H4 (cell line): ENCODE measurements around the gene MS4A6A. TPM values are rescaled to one million over a fixed set of nuclear protein-coding genes. Genes with fewer than 3 reads are reported as not detected.

Source experiments
- DNase-seq: peaks from one replicate; pipeline ENCODE4 v3.0.0-alpha.2; 2015; ENCODE audit warnings: low spot score
- total RNA-seq: library from RNA; depleted of rRNA; stranded (reverse); fragments of >200 nt; shearing (Covaris generic); gene quantifications from 2 replicates; pipeline ENCODE4 v1.2.3, GENCODE V29; 2014; rRNA removed

The MS4A6A gene
- total RNA-seq, 1 experiment from 2014 or later: not detected

- no peak for DNase-seq
These were observed 54.5 kb downstream of the MS4A6A start for GRCh38 chr11:60128376-60128775.

DNA sequence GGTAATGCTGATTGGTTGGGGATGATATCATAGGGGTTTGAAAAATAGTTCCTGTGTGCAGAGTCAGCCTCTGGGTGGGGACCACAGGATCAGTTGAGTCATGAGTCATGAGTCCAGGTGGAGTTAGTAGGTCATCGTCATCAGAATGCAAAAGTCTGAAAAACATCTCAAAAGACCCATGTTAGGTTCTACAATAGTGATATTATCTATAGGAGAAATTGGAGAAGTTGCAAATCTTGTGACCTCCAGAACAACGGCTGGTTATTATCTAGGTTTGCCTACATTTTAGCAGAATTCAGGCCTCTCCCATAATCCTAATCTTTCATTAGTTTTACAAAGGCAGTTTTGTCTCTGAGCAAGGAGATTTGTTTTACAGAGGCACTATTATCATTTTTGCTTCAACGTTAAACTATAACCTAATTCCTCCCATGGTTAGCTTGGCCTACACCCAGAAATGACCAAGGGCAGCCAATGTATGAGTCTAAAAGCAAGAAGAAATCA lies 55.5 kb downstream of the MS4A6A start:
- DNase-seq: no peak

GRCh38 chr11:60125956-60126585 lies 56.8 kb downstream of the MS4A6A start:
- DNase-seq: no peak

DNA sequence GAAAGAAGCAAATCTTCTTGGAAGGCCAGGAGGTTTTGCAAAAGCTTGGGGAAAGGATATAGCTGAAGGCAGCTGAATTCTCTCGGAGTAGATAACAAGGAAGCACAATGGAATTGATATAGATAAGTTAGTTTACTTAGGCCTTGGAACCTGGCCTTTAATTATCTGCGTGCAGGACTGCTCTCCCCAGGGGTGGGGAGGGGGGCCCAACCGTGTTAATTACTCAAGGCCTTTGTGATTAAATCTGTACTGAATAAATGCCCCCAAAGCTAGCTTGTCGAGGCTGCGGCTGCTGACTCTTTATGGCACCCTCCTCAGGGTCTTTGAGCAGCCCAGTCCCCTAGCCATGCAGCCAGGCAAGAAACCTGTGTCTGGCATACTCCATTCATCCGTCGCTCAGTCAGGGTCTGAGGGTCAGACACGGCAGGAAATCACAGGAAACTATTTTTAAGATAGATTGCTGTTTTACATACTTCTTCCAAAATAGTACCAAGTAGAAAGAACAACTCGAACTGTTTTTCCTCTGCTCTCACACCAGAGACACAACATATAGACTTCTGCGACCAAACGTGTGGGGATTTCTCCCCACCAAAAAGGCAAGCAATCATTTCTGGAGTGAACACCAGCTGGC lies 58.0 kb downstream of the MS4A6A start:
- no peak for DNase-seq

Other genes with a start within 250 kb of the MS4A6A start
- gene OOSP1, start 244.7 kb downstream of the MS4A6A start, total RNA-seq: not detected in 2 replicates
- gene OOSP4A, start 219.1 kb downstream of the MS4A6A start, total RNA-seq: not detected in 2 replicates
- not detected in 2 replicates for gene OOSP4B, start 165.9 kb downstream of the MS4A6A start, total RNA-seq
- gene OOSP2, start 142.7 kb downstream of the MS4A6A start, total RNA-seq: not detected in 2 replicates
- gene MS4A3, start 126.4 kb downstream of the MS4A6A start, total RNA-seq: not detected in 2 replicates
- not detected in 2 replicates for gene MS4A2, start 94.4 kb downstream of the MS4A6A start, total RNA-seq
- not detected in 2 replicates for gene MS4A4E, start 60.1 kb upstream of the MS4A6A start, total RNA-seq
- 0.06 and 0.55 TPM in 2 replicates for gene MS4A4A, start 97.6 kb upstream of the MS4A6A start, total RNA-seq
- not detected in 2 replicates for gene MS4A6E, start 144.2 kb upstream of the MS4A6A start, total RNA-seq
- gene MS4A7, start 195.4 kb upstream of the MS4A6A start, total RNA-seq: not detected in 2 replicates
- gene MS4A14, start 213.4 kb upstream of the MS4A6A start, total RNA-seq: not detected in 2 replicates
- not detected in 2 replicates for gene MS4A5, start 246.5 kb upstream of the MS4A6A start, total RNA-seq